HCT116 (cell line): ENCODE measurements around the gene HACD1.

ENCODE experiments used
- CEBPB ChIP-seq: IDR thresholded peaks from 2 replicates; pipeline ENCODE4 v1.6.1; 2012; ENCODE audit warnings: low read depth
- ELF1 ChIP-seq: IDR thresholded peaks from 2 replicates; pipeline ENCODE4 v1.6.1; 2012; ENCODE audit warnings: low read depth, borderline replicate concordance
- EZH2 ChIP-seq: fragments of 200-600 bp; sonication (generic); IDR thresholded peaks from 2 replicates; pipeline ENCODE4 v1.6.1; 2017; ENCODE audit warnings: antibody characterized with exemption, mixed run types
- JUND ChIP-seq: IDR thresholded peaks from 2 replicates; pipeline ENCODE4 v1.6.1; 2012
- MAX ChIP-seq: IDR thresholded peaks from 2 replicates; pipeline ENCODE4 v1.6.1; 2012
- POLR2AphosphoS5 ChIP-seq: IDR thresholded peaks from 2 replicates; pipeline ENCODE4 v1.6.1; 2011; ENCODE audit warnings: mild to moderate bottlenecking, low read depth, low read length, moderate library complexity
- RAD21 ChIP-seq: IDR thresholded peaks from 2 replicates; pipeline ENCODE4 v1.6.1; 2012; ENCODE audit warnings: low read depth, mild to moderate bottlenecking
- SIN3A ChIP-seq: IDR thresholded peaks from 2 replicates; pipeline ENCODE4 v1.6.1; 2012; ENCODE audit warnings: low read depth
- SP1 ChIP-seq: IDR thresholded peaks from 2 replicates; pipeline ENCODE4 v1.6.1; 2012; ENCODE audit warnings: low read depth
- ZNF274 ChIP-seq: fragments of 200-500 bp; sonication (Bioruptor generic); IDR thresholded peaks from 2 replicates; pipeline ENCODE4 v1.6.1; 2014; ENCODE audit warnings: mild to moderate bottlenecking, low read depth, low read length, inconsistent platforms
- TF ChIP-seq, protein P1 (sequence below), 3 experiments: fragments of 200-600 bp in 1 of 3; sonication (generic) in 1 of 3; IDR thresholded peaks in 2 of 3; conservative IDR thresholded peaks in 1 of 3; 2 replicates each; pipeline ENCODE4 v1.5.1; 2012 to 2017; ENCODE audit warnings: low read depth in 2 of 3, low read length in 2 of 3, antibody characterized with exemption in 1 of 3, borderline replicate concordance in 1 of 3, control low read depth in 1 of 3, mild to moderate bottlenecking in 1 of 3, mixed read lengths in 1 of 3, mixed run types in 1 of 3, moderate library complexity in 1 of 3; ENCODE audit not compliant: insufficient read depth in 1 of 3
- TF ChIP-seq, protein P2 (sequence below): IDR thresholded peaks from 2 replicates; pipeline ENCODE4 v1.6.1; 2012; ENCODE audit warnings: low read depth

GRCh38 chr10:17606547-17607040 lies 10.6 kb downstream of the HACD1 start:
- TF ChIP-seq SIN3A (no peak), EZH2 (no peak), CEBPB (no peak), POLR2AphosphoS5 (no peak), ZNF274 (no peak), JUND (no peak), ELF1 (no peak), SP1 (no peak), MAX (no peak), RAD21 (no peak)
- TF ChIP-seq, protein P1, sequence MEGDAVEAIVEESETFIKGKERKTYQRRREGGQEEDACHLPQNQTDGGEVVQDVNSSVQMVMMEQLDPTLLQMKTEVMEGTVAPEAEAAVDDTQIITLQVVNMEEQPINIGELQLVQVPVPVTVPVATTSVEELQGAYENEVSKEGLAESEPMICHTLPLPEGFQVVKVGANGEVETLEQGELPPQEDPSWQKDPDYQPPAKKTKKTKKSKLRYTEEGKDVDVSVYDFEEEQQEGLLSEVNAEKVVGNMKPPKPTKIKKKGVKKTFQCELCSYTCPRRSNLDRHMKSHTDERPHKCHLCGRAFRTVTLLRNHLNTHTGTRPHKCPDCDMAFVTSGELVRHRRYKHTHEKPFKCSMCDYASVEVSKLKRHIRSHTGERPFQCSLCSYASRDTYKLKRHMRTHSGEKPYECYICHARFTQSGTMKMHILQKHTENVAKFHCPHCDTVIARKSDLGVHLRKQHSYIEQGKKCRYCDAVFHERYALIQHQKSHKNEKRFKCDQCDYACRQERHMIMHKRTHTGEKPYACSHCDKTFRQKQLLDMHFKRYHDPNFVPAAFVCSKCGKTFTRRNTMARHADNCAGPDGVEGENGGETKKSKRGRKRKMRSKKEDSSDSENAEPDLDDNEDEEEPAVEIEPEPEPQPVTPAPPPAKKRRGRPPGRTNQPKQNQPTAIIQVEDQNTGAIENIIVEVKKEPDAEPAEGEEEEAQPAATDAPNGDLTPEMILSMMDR (IDR thresholded peaks at IDR 0.05 in 2 of 3, conservative IDR thresholded peaks at IDR 0.05 in 1 of 3; ENCODE audit: borderline replicate concordance in 1 of 3, insufficient read depth in 1 of 3, low read depth in 2 of 3, low read length in 2 of 3): no peak
- TF ChIP-seq, protein P2, sequence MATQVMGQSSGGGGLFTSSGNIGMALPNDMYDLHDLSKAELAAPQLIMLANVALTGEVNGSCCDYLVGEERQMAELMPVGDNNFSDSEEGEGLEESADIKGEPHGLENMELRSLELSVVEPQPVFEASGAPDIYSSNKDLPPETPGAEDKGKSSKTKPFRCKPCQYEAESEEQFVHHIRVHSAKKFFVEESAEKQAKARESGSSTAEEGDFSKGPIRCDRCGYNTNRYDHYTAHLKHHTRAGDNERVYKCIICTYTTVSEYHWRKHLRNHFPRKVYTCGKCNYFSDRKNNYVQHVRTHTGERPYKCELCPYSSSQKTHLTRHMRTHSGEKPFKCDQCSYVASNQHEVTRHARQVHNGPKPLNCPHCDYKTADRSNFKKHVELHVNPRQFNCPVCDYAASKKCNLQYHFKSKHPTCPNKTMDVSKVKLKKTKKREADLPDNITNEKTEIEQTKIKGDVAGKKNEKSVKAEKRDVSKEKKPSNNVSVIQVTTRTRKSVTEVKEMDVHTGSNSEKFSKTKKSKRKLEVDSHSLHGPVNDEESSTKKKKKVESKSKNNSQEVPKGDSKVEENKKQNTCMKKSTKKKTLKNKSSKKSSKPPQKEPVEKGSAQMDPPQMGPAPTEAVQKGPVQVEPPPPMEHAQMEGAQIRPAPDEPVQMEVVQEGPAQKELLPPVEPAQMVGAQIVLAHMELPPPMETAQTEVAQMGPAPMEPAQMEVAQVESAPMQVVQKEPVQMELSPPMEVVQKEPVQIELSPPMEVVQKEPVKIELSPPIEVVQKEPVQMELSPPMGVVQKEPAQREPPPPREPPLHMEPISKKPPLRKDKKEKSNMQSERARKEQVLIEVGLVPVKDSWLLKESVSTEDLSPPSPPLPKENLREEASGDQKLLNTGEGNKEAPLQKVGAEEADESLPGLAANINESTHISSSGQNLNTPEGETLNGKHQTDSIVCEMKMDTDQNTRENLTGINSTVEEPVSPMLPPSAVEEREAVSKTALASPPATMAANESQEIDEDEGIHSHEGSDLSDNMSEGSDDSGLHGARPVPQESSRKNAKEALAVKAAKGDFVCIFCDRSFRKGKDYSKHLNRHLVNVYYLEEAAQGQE: no peak
